HCT116 (cell line): ENCODE data around the gene CDK2. TPM values are rescaled to one million over a fixed set of nuclear protein-coding genes. Genes with fewer than 3 reads are reported as not detected.

Experiments
- ATAC-seq: fragments of 200-7000 bp; cut with Tn5 transposase; 2 replicates; pipeline ENCODE4 v1.9.1; 2020; ENCODE audit warnings: mild to moderate bottlenecking, moderate library complexity
- BruUV-seq: library from RNA; stranded (reverse); fragments of 400-500 nt; replicated peaks from 2 replicates; lab custom pipeline; 2021; lab: Mats Ljungman, UMichigan
- CTCF ChIA-PET: fragments of 300-600 bp; sonication (Branson Sonifier 250); formaldehyde crosslinking; loops from one replicate; lab custom pipeline; 2021; ENCODE audit warnings: antibody characterized with exemption; lab: Charles Lee
- POLR2A ChIA-PET: fragments of 300-600, 350-600 bp; sonication (Branson Sonifier 250); formaldehyde crosslinking; loops from one replicate; lab custom pipeline; 2021; ENCODE audit warnings: antibody characterized with exemption; lab: Charles Lee
- RAD21 ChIA-PET, 2 experiments: fragments of 300-600 bp; sonication (Branson Sonifier 250); formaldehyde crosslinking; loops; one replicate each; lab custom pipeline; 2023; ENCODE audit warnings: low total read pairs in 2 of 2; ENCODE audit not compliant: uncharacterized antibody in 2 of 2, unreplicated experiment in 2 of 2, low non-redundant PET in 1 of 2; lab: Charles Lee
- DNase-seq: peaks from one replicate; pipeline ENCODE4 v3.0.0-alpha.2; 2010; ENCODE audit warnings: low read depth, low spot score
- H2AFZ ChIP-seq: fragments of 200-600 bp; shearing (Covaris generic), sonication (generic); 2 replicates; pipeline ENCODE4 v1.6.1; 2017; ENCODE audit warnings: low read depth, mixed run types, mixed read lengths, antibody characterized with exemption, low read length; ENCODE audit not compliant: poor library complexity, severe bottlenecking
- H3K27ac ChIP-seq: 2 replicates; pipeline ENCODE4 v1.5.1; 2012; ENCODE audit warnings: low read depth, low read length
- H3K27me3 ChIP-seq: fragments of 200-600 bp; sonication (generic); 2 replicates; pipeline ENCODE4 v1.6.1; 2016; ENCODE audit warnings: mixed run types, low read length, mixed read lengths; ENCODE audit not compliant: insufficient read depth
- H3K36me3 ChIP-seq, 2 experiments: fragments of 200-500 bp in 1 of 2; fragments of 200-600 bp in 1 of 2; sonication (Bioruptor generic) in 1 of 2; sonication (generic) in 1 of 2; 2 replicates each; pipeline versions ENCODE4 v1.5.1 to v1.6.1; 2014 to 2016; ENCODE audit warnings: low read length in 2 of 2, inconsistent platforms in 1 of 2, mixed read lengths in 1 of 2, mixed run types in 1 of 2; ENCODE audit not compliant: insufficient read depth in 2 of 2, control insufficient read depth in 1 of 2
- H3K4me1 ChIP-seq, 2 experiments: fragments of 200-600 bp in 1 of 2; sonication (generic) in 1 of 2; 2 replicates each; pipeline versions ENCODE4 v1.5.1 to v1.6.1; 2012 to 2017; ENCODE audit warnings: low read length in 2 of 2, inconsistent platforms in 1 of 2, mild to moderate bottlenecking in 1 of 2, mixed read lengths in 1 of 2, mixed run types in 1 of 2, moderate library complexity in 1 of 2; ENCODE audit not compliant: insufficient read depth in 2 of 2, control insufficient read depth in 1 of 2
- H3K4me2 ChIP-seq: fragments of 200-600 bp; sonication (generic); 2 replicates; pipeline ENCODE4 v1.6.1; 2017; ENCODE audit warnings: mixed run types, low read length, mixed read lengths
- H3K4me3 ChIP-seq, 2 experiments: fragments of 200-600 bp in 1 of 2; sonication (generic) in 1 of 2; replicated peaks in 1 of 2; 2 replicates each; pipeline ENCODE4 v1.5.1; 2011 to 2016; ENCODE audit warnings: low read length in 2 of 2, control low read depth in 1 of 2, low read depth in 1 of 2, mild to moderate bottlenecking in 1 of 2, mixed read lengths in 1 of 2, mixed run types in 1 of 2
- H3K79me2 ChIP-seq: fragments of 200-600 bp; sonication (generic); 2 replicates; pipeline ENCODE4 v1.6.1; 2017; ENCODE audit warnings: mild to moderate bottlenecking, mixed run types, low read length, moderate library complexity, mixed read lengths; ENCODE audit not compliant: insufficient read depth
- H3K9ac ChIP-seq: fragments of 200-600 bp; sonication (generic); 2 replicates; pipeline ENCODE4 v1.6.1; 2016; ENCODE audit warnings: low read length, mixed read lengths
- H3K9me2 ChIP-seq: fragments of 200-600 bp; sonication (generic), shearing (Covaris generic); 2 replicates; pipeline ENCODE4 v1.6.1; 2017; ENCODE audit warnings: mixed run types, mild to moderate bottlenecking, moderate library complexity; ENCODE audit not compliant: insufficient read depth
- H3K9me3 ChIP-seq, 2 experiments: fragments of 200-500 bp in 1 of 2; fragments of 200-600 bp in 1 of 2; sonication (Bioruptor generic) in 1 of 2; sonication (generic) in 1 of 2; 2 replicates each; pipeline ENCODE4 v1.6.1; 2014 to 2017; ENCODE audit warnings: low read length in 2 of 2, mixed read lengths in 2 of 2, inconsistent platforms in 1 of 2, low read depth in 1 of 2, mild to moderate bottlenecking in 1 of 2, mixed run types in 1 of 2, moderate library complexity in 1 of 2; ENCODE audit not compliant: control insufficient read depth in 1 of 2, insufficient read depth in 1 of 2
- H4K20me1 ChIP-seq: fragments of 200-600 bp; sonication (generic), shearing (Covaris generic); 2 replicates; pipeline ENCODE4 v1.6.1; 2017; ENCODE audit warnings: mixed run types, mild to moderate bottlenecking, moderate library complexity; ENCODE audit not compliant: insufficient read depth
- CEBPB ChIP-seq: IDR thresholded peaks from 2 replicates; pipeline ENCODE4 v1.6.1; 2012; ENCODE audit warnings: low read depth
- CTCF ChIP-seq, 3 experiments: fragments of 200-600 bp in 1 of 3; sonication (generic) in 1 of 3; IDR thresholded peaks in 2 of 3; conservative IDR thresholded peaks in 1 of 3; 2 replicates each; pipeline ENCODE4 v1.5.1; 2012 to 2017; ENCODE audit warnings: low read depth in 2 of 3, low read length in 2 of 3, antibody characterized with exemption in 1 of 3, borderline replicate concordance in 1 of 3, control low read depth in 1 of 3, mild to moderate bottlenecking in 1 of 3, mixed read lengths in 1 of 3, mixed run types in 1 of 3, moderate library complexity in 1 of 3; ENCODE audit not compliant: insufficient read depth in 1 of 3
- EZH2phosphoT487 ChIP-seq: fragments of 200-600 bp; IDR thresholded peaks from 2 replicates; pipeline ENCODE4 v1.6.1; 2018; ENCODE audit warnings: antibody characterized with exemption, borderline replicate concordance
- JUND ChIP-seq: IDR thresholded peaks from 2 replicates; pipeline ENCODE4 v1.6.1; 2012
- POLR2A ChIP-seq: IDR thresholded peaks from 2 replicates; pipeline ENCODE4 v1.7.0; 2011; ENCODE audit warnings: borderline replicate concordance; ENCODE audit not compliant: insufficient read depth, insufficient read length; ENCODE audit errors: extremely low read depth
- RAD21 ChIP-seq: IDR thresholded peaks from 2 replicates; pipeline ENCODE4 v1.6.1; 2012; ENCODE audit warnings: low read depth, mild to moderate bottlenecking
- SIN3A ChIP-seq: IDR thresholded peaks from 2 replicates; pipeline ENCODE4 v1.6.1; 2012; ENCODE audit warnings: low read depth
- SRF ChIP-seq: IDR thresholded peaks from 2 replicates; pipeline ENCODE4 v1.6.1; 2012; ENCODE audit warnings: low read depth
- TCF7L2 ChIP-seq: IDR thresholded peaks from 2 replicates; pipeline ENCODE4 v1.7.0; 2011; ENCODE audit warnings: borderline replicate concordance, inconsistent platforms; ENCODE audit not compliant: insufficient read depth, insufficient read length; ENCODE audit errors: extremely low read depth
- YY1 ChIP-seq: IDR thresholded peaks from 2 replicates; pipeline ENCODE4 v1.6.1; 2011; ENCODE audit warnings: low read length, low read depth, moderate library complexity, mild to moderate bottlenecking; ENCODE audit not compliant: insufficient replicate concordance; ENCODE audit errors: extremely low read depth
- ZFX ChIP-seq: fragments of 450-650 bp; IDR thresholded peaks from 2 replicates; pipeline ENCODE4 v1.6.1; 2017
- intact Hi-C: fragments of 100-400 bp; cut with micrococcal nuclease; formaldehyde crosslinking; loops from 2 replicates; pipeline ENCODE4 v1.10.0; 2022
- total RNA-seq: library from RNA; stranded (reverse); gene quantifications from one replicate; pipeline ENCODE4 v1.2.1, GENCODE V29; 2021; ENCODE audit not compliant: unreplicated experiment

CDK2 gene
- total RNA-seq, 1 experiment from 2014 or later: 90.9 TPM

- peak overlapping the region; percentile 97 for H3K27ac ChIP-seq
- intact Hi-C loops: no loop called here
- CTCF ChIA-PET: interaction anchor here (1.3 to 1.4 kb wide), 3 partner anchors 11 to 191 kb away, joined by 4 to 9 read pairs (median 7); no protein-coding TSS in a partner anchor
- H3K4me2 ChIP-seq: peak overlapping the region; percentile 89
- H3K4me3 ChIP-seq: no peak overlapping the region
- TF ChIP-seq YY1: no peak
- no peak for TF ChIP-seq JUND
- TF ChIP-seq CEBPB: no peak
- no peak for TF ChIP-seq POLR2A
- no peak for TF ChIP-seq RAD21
- no peak for TF ChIP-seq TCF7L2
- no peak for TF ChIP-seq SIN3A
- TF ChIP-seq ZFX: no peak
- no peak for TF ChIP-seq EZH2phosphoT487
- no peaks in the 10 kb centered on the region for H3K9me3 ChIP-seq
- POLR2A ChIA-PET: no interaction called here
- BruUV-seq: no TSS peak
- peaks cover 35 to 68% of the 10 kb centered on the region in 2 experiments for H3K4me1 ChIP-seq
- no peaks in the 10 kb centered on the region for H4K20me1 ChIP-seq
- RAD21 ChIA-PET: no interaction called here
- H3K27me3 ChIP-seq: no peaks in the 10 kb centered on the region
- ATAC-seq: no peak
- H3K36me3 ChIP-seq: no peaks in the 10 kb centered on the region
- no peak overlapping the region for H2AFZ ChIP-seq
- peaks cover 32% of the 10 kb centered on the region for H3K79me2 ChIP-seq
- H3K9me2 ChIP-seq: no peaks in the 10 kb centered on the region
- DNase-seq: no peak
- no peak overlapping the region for H3K9ac ChIP-seq
Measured at GRCh38 chr12:55929306-55929791, 37.3 kb upstream of the CDK2 start.

- intact Hi-C loops: loop anchor here (5.0 kb wide), 1 partner anchor 111 kb away; the partner anchor contains the start of gene RPS26
- Histone ChIP-seq H3K4me3 (peak within 1 kb of the TSS; percentile 71 to 74), H3K9me3 (no peaks in the 10 kb centered on the region), H3K9ac (peak within 1 kb of the TSS; percentile 73), H3K4me2 (peak within 1 kb of the TSS; percentile 91), H2AFZ (peak within 1 kb of the TSS; percentile 75), H3K36me3 (no peaks in the 10 kb centered on the region), H3K27ac (peak within 1 kb of the TSS; percentile 67), H4K20me1 (no peaks in the 10 kb centered on the region), H3K27me3 (no peaks in the 10 kb centered on the region), H3K4me1 (peaks cover 27 to 61% of the 10 kb centered on the region in 2 experiments), H3K79me2 (peaks cover 19% of the 10 kb centered on the region), H3K9me2 (no peaks in the 10 kb centered on the region)
- POLR2A ChIA-PET: interaction anchor here (0.7 to 2.3 kb wide), 2 partner anchors 43 to 101 kb away, joined by 3 to 7 read pairs; partner anchors contain the start of genes DNAJC14 and RAB5B
- ATAC-seq (peak; percentile 46), DNase-seq (peak; percentile 41)
- no TSS peak for BruUV-seq
- TF ChIP-seq CTCF (IDR thresholded peaks at IDR 0.05 in 2 of 3, conservative IDR thresholded peaks at IDR 0.05 in 1 of 3; ENCODE audit: borderline replicate concordance in 1 of 3, insufficient read depth in 1 of 3, low read depth in 2 of 3, low read length in 2 of 3) (peak in 2 of 3 experiments; percentile 72 to 79; a peak in 4 of 6 replicates), SRF (no peak)
- CTCF ChIA-PET: interaction anchor here (0.6 to 1.5 kb wide), 11 partner anchors 8 to 194 kb away, joined by 3 to 9 read pairs (median 3); partner anchors contain the start of genes ORMDL2 and SARNP
- RAD21 ChIA-PET: interaction anchor here in 1 of 2 experiments (1.1 kb wide), 1 partner anchor 102 kb away, joined by 4 read pairs; the partner anchor contains the start of gene DNAJC14
Measured at GRCh38 chr12:55930771-55931316, 35.8 kb upstream of the CDK2 start, which contains the start of gene DGKA. TSS of gene DGKA (plus strand) at chr12:55931162. CDS start at chr12:55936504, 5,342 bp downstream.
